GM19035 (cell line): ENCODE results near the gene F2RL2.

Experiments
- ATAC-seq: cut with Tn5 transposase; IDR thresholded peaks from one replicate; pipeline ENCODE4 v1.9.1; 2021; ENCODE audit not compliant: unreplicated experiment

F2RL2 gene, protein sequence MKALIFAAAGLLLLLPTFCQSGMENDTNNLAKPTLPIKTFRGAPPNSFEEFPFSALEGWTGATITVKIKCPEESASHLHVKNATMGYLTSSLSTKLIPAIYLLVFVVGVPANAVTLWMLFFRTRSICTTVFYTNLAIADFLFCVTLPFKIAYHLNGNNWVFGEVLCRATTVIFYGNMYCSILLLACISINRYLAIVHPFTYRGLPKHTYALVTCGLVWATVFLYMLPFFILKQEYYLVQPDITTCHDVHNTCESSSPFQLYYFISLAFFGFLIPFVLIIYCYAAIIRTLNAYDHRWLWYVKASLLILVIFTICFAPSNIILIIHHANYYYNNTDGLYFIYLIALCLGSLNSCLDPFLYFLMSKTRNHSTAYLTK

DNA sequence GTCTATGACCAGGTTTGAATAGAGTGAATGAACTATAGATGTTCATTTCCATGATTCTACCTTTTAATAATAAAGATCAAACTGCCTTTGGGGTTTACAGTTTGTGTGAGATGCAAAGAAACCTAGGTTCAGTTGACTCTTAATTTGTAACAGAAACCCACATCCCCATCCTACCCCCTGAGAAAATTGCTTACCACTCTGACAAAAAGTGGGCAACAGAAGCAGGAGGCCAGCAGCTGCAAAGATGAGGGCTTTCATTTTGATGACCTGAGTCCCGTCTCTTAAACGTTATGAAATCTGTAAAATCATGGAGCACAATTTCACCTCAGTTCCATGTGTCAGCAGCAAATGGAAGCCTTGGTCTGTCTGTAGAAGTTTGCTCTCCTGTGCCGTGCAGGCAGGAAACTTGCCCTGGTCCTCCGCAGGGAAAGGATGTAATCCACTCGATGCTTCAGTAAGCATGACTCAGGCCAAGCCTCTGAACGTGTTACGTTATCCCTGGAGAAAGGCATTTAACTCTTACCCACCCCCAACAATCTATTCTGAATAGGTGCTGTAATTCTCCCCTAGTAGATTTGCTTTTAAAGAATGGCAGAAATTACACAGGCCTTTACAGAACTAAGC, at the start of gene F2RL2:
F2RL2 (minus strand) TSS at position 431 of the 624 bp plus-strand sequence; CDS start at position 258, 173 bp downstream.
- ATAC-seq = no peak

DNA sequence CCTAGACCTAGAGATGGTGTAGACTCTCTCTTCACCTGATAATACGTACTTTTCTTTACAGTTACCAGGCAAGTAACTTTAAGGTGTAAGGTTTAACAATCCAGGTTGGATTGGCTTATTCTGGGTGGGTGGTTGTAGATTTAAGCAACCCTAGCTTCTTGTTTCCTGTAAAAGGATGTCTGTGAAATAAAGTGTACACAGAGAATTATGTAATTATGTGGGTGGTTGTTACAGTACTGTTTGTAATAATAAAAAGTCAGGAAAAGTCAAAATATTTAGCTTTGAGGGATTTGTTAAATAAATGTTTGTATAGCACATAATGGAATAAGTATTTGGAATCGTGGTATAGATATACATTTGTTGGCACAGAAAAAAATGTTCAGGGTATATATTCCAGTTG, 49.0 kb upstream of the F2RL2 start:
- ATAC-seq = no peak

GRCh38 chr5:76670508-76670907, 47.3 kb upstream of the F2RL2 start:
- no peak for ATAC-seq

- ATAC-seq = no peak
These were observed 46.0 kb upstream of the F2RL2 start for GRCh38 chr5:76669245-76669644.

- no peak for ATAC-seq
These were observed 44.3 kb upstream of the F2RL2 start for GRCh38 chr5:76667495-76667894.

DNA sequence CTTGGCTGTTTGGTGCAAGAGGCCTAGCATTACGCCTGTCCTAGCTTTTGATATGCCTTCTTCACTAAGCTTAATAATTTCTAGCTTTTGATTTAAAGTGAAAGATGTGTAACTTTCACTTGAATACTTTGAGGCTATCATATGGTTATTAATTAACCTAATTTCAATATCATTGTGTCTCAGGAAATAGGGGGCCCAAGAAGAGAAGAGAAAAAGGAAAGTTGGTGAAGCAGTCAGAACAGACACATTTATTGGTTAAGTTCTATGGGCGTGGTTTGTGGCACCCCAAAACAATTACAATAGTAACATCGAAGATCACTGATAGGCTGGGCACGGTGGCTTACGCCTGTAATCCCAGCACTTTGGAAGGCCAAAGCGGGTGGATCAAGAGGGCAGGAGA, 40.9 kb upstream of the F2RL2 start:
- ATAC-seq = no peak

DNA sequence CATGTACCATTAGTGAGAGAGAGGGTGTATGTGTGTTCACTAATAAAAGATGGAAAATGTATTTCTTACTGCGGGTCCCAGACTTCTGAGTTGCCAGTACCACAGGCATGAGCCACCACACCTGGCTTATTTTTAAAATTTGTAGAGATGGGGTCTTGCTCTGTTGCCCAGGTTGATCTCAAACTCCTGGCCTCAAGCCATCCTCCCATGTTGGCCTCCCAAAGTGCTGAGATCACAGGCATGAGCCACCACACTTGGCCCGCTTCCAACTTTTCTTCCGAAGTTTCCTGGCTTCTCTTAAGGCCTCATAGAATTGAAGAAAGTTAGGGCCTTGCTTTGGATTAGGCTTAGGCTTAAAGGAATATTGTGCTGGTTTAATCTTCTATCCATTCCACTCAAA, 40.4 kb upstream of the F2RL2 start:
- ATAC-seq = no peak

DNA sequence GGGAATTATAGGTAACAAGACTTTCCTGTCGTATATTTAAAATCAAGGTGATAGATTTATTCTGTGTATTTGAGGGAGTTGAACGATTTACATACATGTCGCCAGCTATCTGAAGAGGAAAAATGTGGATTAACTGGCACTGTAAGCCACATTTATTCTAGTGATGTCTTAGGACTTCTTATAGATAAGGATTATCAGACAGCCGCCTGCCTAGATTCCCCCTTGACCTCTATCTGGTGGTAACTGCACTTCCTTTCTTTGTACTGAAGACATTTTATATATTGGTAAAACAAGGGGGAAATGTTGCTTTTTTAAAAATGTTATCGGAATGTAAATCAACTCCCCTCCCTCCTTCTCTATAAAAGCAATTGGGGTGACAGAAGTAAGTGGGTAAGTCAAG, 39.3 kb upstream of the F2RL2 start:
- ATAC-seq = no peak

GRCh38 chr5:76660360-76660759, 37.2 kb upstream of the F2RL2 start:
- ATAC-seq = no peak

GRCh38 chr5:76657683-76658311, 34.6 kb upstream of the F2RL2 start:
- ATAC-seq = no peak

- ATAC-seq = no peak
These were observed 33.9 kb upstream of the F2RL2 start for GRCh38 chr5:76657091-76657490.

DNA sequence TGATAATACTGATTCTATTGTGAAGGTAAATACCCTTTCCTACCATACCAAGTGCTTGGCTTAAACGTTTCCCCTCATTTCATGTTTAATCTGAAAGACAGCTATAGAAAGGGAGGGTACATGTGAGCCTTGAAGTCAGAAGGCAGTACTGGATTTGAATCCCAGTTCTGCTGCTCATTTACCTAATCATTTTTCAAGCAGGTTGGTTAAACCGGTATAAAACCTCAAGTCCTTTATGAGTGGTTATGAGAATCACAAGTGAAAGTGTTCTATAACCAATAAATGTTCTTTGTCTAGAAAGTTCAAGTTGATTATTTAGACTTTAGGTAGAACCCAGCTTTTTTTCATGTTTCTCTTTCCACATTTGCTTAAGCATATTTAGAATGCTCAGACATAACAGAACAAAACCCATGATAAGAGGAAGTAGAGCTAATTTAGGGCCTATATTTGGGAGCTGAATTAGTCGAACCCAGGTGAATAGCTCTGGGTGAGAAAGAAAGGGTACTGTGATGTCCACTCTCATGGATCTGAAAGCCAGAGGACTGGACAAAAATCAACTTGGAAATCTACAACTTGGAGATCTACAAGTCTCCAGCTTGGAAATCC, 29.7 kb upstream of the F2RL2 start:
- ATAC-seq = no peak

- no peak for ATAC-seq
These were observed 25.9 kb upstream of the F2RL2 start for GRCh38 chr5:76649140-76649539.

DNA sequence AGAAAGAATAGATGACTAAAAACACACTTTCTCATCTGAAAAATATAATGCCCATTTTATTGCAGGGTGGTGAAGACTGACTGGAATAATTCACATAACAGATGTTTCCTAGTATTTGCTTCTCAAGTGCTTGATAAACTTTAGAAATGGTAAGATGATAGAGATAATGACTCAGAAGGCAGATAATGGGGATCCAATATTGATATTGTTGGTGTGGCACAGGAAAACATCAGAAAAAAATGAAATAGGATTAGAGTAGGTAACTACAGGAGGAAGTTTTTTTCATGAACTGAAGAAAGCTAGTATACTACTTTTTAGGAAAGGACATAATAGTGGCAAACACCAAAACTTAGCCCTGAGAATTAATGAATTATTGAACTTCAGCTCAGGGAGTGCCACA, 20.2 kb upstream of the F2RL2 start:
- no peak for ATAC-seq

DNA sequence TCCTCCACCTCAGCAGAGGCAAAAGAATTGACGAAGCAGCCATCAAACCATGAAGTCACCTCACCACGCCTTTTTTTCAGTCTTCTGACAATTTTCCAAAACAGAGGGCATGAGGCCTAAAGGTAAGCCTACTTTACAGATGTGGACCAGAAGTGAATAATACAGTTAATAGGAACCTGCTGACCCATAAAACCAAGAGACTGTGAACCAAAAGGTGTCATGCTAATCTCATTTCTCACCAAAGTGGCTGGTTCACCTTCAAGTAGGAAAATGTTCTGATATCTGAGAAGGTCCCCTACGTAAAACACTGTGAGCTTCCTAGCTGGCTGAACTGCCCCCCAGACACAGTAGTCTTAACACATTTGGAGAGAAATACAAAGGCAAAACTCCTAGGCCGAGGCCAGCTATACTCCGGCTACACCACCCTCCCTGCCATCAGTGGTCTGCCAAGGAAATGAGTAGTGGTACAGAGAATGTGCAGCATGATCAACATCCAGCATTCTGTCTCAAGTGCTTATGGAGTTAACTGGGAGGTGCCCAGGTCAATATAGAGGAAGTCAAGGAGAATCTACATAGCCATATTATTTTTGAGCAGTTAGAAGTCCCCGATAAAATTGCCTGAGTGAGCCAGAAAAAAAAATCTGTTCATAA, 19.3 kb upstream of the F2RL2 start:
- ATAC-seq = no peak

GRCh38 chr5:76641514-76642120, 18.4 kb upstream of the F2RL2 start:
- ATAC-seq = no peak

DNA sequence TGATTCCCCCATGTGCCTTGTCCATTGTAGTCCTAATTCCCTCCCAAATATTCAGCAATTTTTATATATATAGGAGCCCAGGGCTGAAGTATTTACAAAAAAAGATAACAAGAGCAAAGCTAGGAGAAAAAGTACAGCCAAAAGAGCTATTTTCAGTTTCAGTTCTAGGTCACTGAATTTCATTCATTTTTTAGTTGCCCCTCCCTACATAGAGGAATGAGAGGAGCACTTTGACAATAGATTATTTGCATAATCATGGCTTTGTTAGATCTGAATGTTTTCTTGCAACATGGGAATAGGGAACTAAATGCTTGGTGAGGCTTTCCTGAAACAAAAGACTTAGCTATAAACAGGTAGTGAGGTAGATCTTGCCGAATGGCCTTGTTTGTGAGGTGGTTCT, 15.3 kb upstream of the F2RL2 start:
- ATAC-seq = no peak

- no peak for ATAC-seq
These were observed 14.3 kb upstream of the F2RL2 start for GRCh38 chr5:76637490-76637889.

DNA sequence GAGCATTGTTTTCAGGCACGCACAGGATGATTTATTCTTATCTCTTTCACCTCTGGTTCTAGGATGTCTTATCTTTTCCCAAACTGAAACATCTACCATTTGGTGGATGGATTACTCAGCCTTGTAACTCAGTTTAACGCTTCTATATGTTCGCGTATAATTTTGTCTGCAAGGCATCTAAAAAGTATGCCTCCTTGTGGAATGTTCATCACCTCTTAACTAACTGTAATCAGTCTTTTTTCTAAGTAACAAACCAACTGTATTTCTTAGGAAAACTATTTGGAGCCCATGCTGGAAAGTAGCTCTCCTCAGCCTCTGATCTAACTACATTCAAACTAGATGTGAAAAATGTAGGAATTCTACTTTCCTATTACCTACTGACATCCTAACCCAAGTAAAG, 11.5 kb upstream of the F2RL2 start:
- no peak for ATAC-seq

DNA sequence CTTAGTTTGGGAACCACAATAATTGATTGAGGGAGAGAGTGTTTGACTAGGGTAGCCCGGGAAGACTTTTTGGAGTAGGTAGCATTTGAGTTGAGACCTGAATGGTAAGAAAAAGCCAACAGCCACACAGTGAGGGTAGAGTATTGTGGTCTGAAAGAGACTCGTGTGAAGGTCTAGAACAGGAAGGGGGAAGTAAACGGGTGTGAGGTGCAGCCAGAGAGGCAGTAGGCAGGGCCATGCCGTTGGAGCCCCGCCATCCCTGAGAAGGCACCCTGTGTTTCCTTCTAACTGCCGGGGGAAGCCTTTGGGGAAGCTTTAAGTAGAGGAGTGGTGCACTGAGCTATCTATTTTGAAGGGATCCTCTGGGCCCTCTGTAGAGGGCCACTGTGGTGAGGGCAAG, 3.5 kb upstream of the F2RL2 start:
- no peak for ATAC-seq
